ENCODE data around the gene USPL1.

The USPL1 gene

GRCh38 chr13:30664689-30665275, 47.1 kb downstream of the USPL1 start:
- DNase-seq, result no peak

- no peak for DNase-seq
Measured at GRCh38 chr13:30665638-30666037, 47.9 kb downstream of the USPL1 start.

- DNase-seq, result no peak
Measured at GRCh38 chr13:30666113-30666512, 48.4 kb downstream of the USPL1 start.

- no peak for DNase-seq
Measured at GRCh38 chr13:30667014-30667413, 49.3 kb downstream of the USPL1 start.

- DNase-seq, result no peak
Measured at GRCh38 chr13:30668312-30668711, 50.6 kb downstream of the USPL1 start.

- no peak for DNase-seq
Measured at GRCh38 chr13:30671271-30671815, 53.6 kb downstream of the USPL1 start.

- peak; percentile 94 for DNase-seq
Measured at GRCh38 chr13:30673669-30674521, 56.2 kb downstream of the USPL1 start.

- DNase-seq, result no peak
Measured at GRCh38 chr13:30675717-30676116, 58.0 kb downstream of the USPL1 start.

- DNase-seq, result no peak
Measured at GRCh38 chr13:30676672-30677071, 59.0 kb downstream of the USPL1 start.

GRCh38 chr13:30679483-30680330, 62.0 kb downstream of the USPL1 start:
- DNase-seq, result peak; percentile 66

- DNase-seq, result no peak
Measured at GRCh38 chr13:30681843-30682242, 64.1 kb downstream of the USPL1 start.

- DNase-seq, result no peak
Measured at GRCh38 chr13:30685320-30685859, 67.7 kb downstream of the USPL1 start.

GRCh38 chr13:30685987-30686386, 68.3 kb downstream of the USPL1 start:
- no peak for DNase-seq

GRCh38 chr13:30687601-30688000, 69.9 kb downstream of the USPL1 start:
- DNase-seq, result no peak

- no peak for DNase-seq
Measured at GRCh38 chr13:30689752-30690151, 72.0 kb downstream of the USPL1 start.

- no peak for DNase-seq
Measured at GRCh38 chr13:30690282-30691188, 72.8 kb downstream of the USPL1 start.

- no peak for DNase-seq
Measured at GRCh38 chr13:30692113-30692512, 74.4 kb downstream of the USPL1 start.

- no peak for DNase-seq
Measured at GRCh38 chr13:30696278-30697176, 78.8 kb downstream of the USPL1 start.

GRCh38 chr13:30697177-30697953, 79.6 kb downstream of the USPL1 start:
- no peak for DNase-seq

- DNase-seq, result no peak
Measured at GRCh38 chr13:30697996-30698401, 80.3 kb downstream of the USPL1 start.
